H1 (cell line): Measurements from ENCODE around the gene RAG2. TPM values are rescaled to one million over a fixed set of nuclear protein-coding genes. Genes with fewer than 3 reads are reported as not detected.

Experiments
- CTCF ChIA-PET: fragments of 300-600 bp; sonication (Branson Sonifier 250); formaldehyde crosslinking; loops from one replicate; lab custom pipeline; 2021; ENCODE audit not compliant: partially characterized antibody; lab: Charles Lee
- POLR2A ChIA-PET: fragments of 300-600 bp; sonication (Branson Sonifier 250); formaldehyde crosslinking; loops from one replicate; lab custom pipeline; 2021; ENCODE audit warnings: inconsistent platforms; ENCODE audit not compliant: partially characterized antibody; lab: Charles Lee
- DNase-seq, 2 experiments: peaks; one replicate each; pipeline versions ENCODE4 v3.0.0 to v3.0.0-alpha.2; 2010 to 2022; ENCODE audit warnings: low spot score in 2 of 2, low read depth in 1 of 2, mixed read lengths in 1 of 2
- FAIRE-seq: peaks from 2 replicates; lab custom pipeline; 2011; peaks lifted over from hg19 to GRCh38; lab: Jason Lieb, UNC
- H2AFZ ChIP-seq: 2 replicates; pipeline ENCODE4 v1.8.1; 2012; ENCODE audit warnings: low read length, inconsistent platforms
- H2AK5ac ChIP-seq: 2 replicates; pipeline ENCODE4 v1.6.1; 2013; ENCODE audit warnings: low read depth, low read length
- H2BK120ac ChIP-seq: replicated peaks from 2 replicates; pipeline ENCODE3; 2013; ENCODE audit warnings: low read depth, low read length, inconsistent platforms
- H2BK12ac ChIP-seq: 2 replicates; pipeline ENCODE4 v1.6.1; 2013; ENCODE audit warnings: low read depth, low read length
- H2BK15ac ChIP-seq: 2 replicates; pipeline ENCODE4 v1.6.1; 2013; ENCODE audit warnings: low read length
- H2BK20ac ChIP-seq: 2 replicates; pipeline ENCODE4 v1.6.1; 2013; ENCODE audit warnings: low read length
- H2BK5ac ChIP-seq: 2 replicates; pipeline ENCODE4 v1.6.1; 2013; ENCODE audit warnings: low read depth, low read length
- H3K14ac ChIP-seq: 2 replicates; pipeline ENCODE4 v1.6.1; 2013; ENCODE audit warnings: inconsistent platforms; ENCODE audit not compliant: insufficient read length
- H3K18ac ChIP-seq: 2 replicates; pipeline ENCODE4 v1.6.1; 2013; ENCODE audit warnings: low read length; ENCODE audit errors: extremely low read depth
- H3K23ac ChIP-seq: 2 replicates; pipeline ENCODE4 v1.6.1; 2013; ENCODE audit warnings: inconsistent platforms; ENCODE audit not compliant: insufficient read length
- H3K23me2 ChIP-seq: 2 replicates; pipeline ENCODE4 v1.6.1; 2013; ENCODE audit warnings: low read depth, low read length
- H3K27ac ChIP-seq: 2 replicates; pipeline ENCODE4 v1.6.1; 2011; ENCODE audit warnings: low read depth, low read length, inconsistent platforms
- H3K27me3 ChIP-seq, 4 experiments: replicated peaks in 1 of 4; 1 replicate in 1 of 4; 2 replicates in 3 of 4; pipeline versions ENCODE4 v1.6.1 to v1.8.1; 2011 to 2013; ENCODE audit warnings: low read length in 3 of 4, mild to moderate bottlenecking in 3 of 4, inconsistent platforms in 2 of 4, mixed read lengths in 2 of 4, moderate library complexity in 1 of 4; ENCODE audit not compliant: control insufficient read depth in 3 of 4, insufficient read depth in 3 of 4; ENCODE audit errors: extremely low read depth in 1 of 4
- H3K36me3 ChIP-seq, 4 experiments: 2 replicates each; pipeline versions ENCODE4 v1.6.1 to v1.8.1; 2011 to 2013; ENCODE audit warnings: mild to moderate bottlenecking in 4 of 4, low read length in 3 of 4, moderate library complexity in 2 of 4, control low read depth in 1 of 4, inconsistent platforms in 1 of 4; ENCODE audit not compliant: insufficient read depth in 4 of 4, control insufficient read depth in 2 of 4
- H3K4ac ChIP-seq: replicated peaks from 2 replicates; pipeline ENCODE3; 2013; ENCODE audit warnings: low read length, low read depth, mixed read lengths, inconsistent platforms; ENCODE audit not compliant: insufficient read length
- H3K4me1 ChIP-seq, 4 experiments: replicated peaks in 1 of 4; 1 replicate in 1 of 4; 2 replicates in 3 of 4; pipeline versions ENCODE4 v1.6.1 to v1.8.1; 2011 to 2013; ENCODE audit warnings: low read length in 3 of 4, inconsistent platforms in 2 of 4, mixed read lengths in 1 of 4; ENCODE audit not compliant: insufficient read depth in 4 of 4, control insufficient read depth in 3 of 4
- H3K4me2 ChIP-seq, 2 experiments: 2 replicates each; pipeline versions ENCODE4 v1.6.1 to v1.8.1; 2011 to 2013; ENCODE audit warnings: low read depth in 2 of 2, low read length in 2 of 2, control low read depth in 1 of 2, inconsistent platforms in 1 of 2, mild to moderate bottlenecking in 1 of 2; ENCODE audit not compliant: insufficient read depth in 1 of 2
- H3K4me3 ChIP-seq, 4 experiments: fragments of 200-600, 300-600 bp in 1 of 4; sonication (generic), shearing (Covaris generic), sonication (Bioruptor Twin) in 1 of 4; 2 replicates each; pipeline versions ENCODE4 v1.5.1 to v1.8.1; 2011 to 2016; ENCODE audit warnings: low read length in 4 of 4, low read depth in 3 of 4, control low read depth in 2 of 4, inconsistent platforms in 2 of 4, mild to moderate bottlenecking in 2 of 4, mixed read lengths in 1 of 4, moderate library complexity in 1 of 4; ENCODE audit not compliant: insufficient read depth in 2 of 4; ENCODE audit errors: extremely low read depth in 1 of 4
- H3K56ac ChIP-seq: replicated peaks from 2 replicates; pipeline ENCODE3; 2013; ENCODE audit warnings: low read depth, mild to moderate bottlenecking, mixed read lengths, low read length, inconsistent platforms; ENCODE audit not compliant: insufficient read length
- H3K79me1 ChIP-seq: 2 replicates; pipeline ENCODE4 v1.6.1; 2013; ENCODE audit warnings: low read depth, low read length, control low read depth
- H3K79me2 ChIP-seq, 2 experiments: 2 replicates each; pipeline versions ENCODE4 v1.6.1 to v1.8.1; 2012 to 2013; ENCODE audit warnings: low read length in 2 of 2, mild to moderate bottlenecking in 2 of 2, inconsistent platforms in 1 of 2; ENCODE audit not compliant: insufficient read depth in 2 of 2, control insufficient read depth in 1 of 2
- H3K9ac ChIP-seq, 4 experiments: replicated peaks in 1 of 4; 1 replicate in 1 of 4; 2 replicates in 3 of 4; pipeline versions ENCODE4 v1.6.1 to v1.8.1; 2011 to 2013; ENCODE audit warnings: low read depth in 3 of 4, low read length in 3 of 4, control low read depth in 2 of 4, mild to moderate bottlenecking in 2 of 4, moderate library complexity in 2 of 4, inconsistent platforms in 1 of 4; ENCODE audit errors: extremely low read depth in 1 of 4
- H3K9me3 ChIP-seq, 2 experiments: 2 replicates each; pipeline versions ENCODE4 v1.6.1 to v1.8.1; 2012 to 2013; ENCODE audit warnings: mild to moderate bottlenecking in 2 of 2, moderate library complexity in 2 of 2, control low read depth in 1 of 2, inconsistent platforms in 1 of 2, low read depth in 1 of 2, low read length in 1 of 2, mixed read lengths in 1 of 2; ENCODE audit not compliant: insufficient read depth in 2 of 2
- H4K20me1 ChIP-seq, 2 experiments: replicated peaks in 1 of 2; 2 replicates each; pipeline versions ENCODE3 to v1.8.1; 2011 to 2013; ENCODE audit warnings: inconsistent platforms in 2 of 2, low read length in 2 of 2, mild to moderate bottlenecking in 1 of 2; ENCODE audit not compliant: insufficient read depth in 2 of 2, control insufficient read depth in 1 of 2
- H4K5ac ChIP-seq: 2 replicates; pipeline ENCODE4 v1.6.1; 2013; ENCODE audit warnings: low read length, low read depth, mixed read lengths, inconsistent platforms; ENCODE audit not compliant: insufficient read length
- H4K8ac ChIP-seq: 2 replicates; pipeline ENCODE4 v1.8.0; 2013; ENCODE audit warnings: mild to moderate bottlenecking, moderate library complexity, low read length, inconsistent platforms; ENCODE audit not compliant: insufficient read depth; ENCODE audit errors: extremely low read depth
- H4K91ac ChIP-seq: replicated peaks from 2 replicates; pipeline ENCODE3; 2013; ENCODE audit warnings: low read length, mixed read lengths, inconsistent platforms; ENCODE audit not compliant: insufficient read length
- TAF1 ChIP-seq: IDR thresholded peaks from 2 replicates; pipeline ENCODE4 v1.6.1; 2011; ENCODE audit warnings: mild to moderate bottlenecking, low read depth, low read length
- polyA plus RNA-seq, 7 experiments: library from polyadenylated mRNA; depleted of rRNA in 3 of 7; stranded (reverse) in 5 of 7; unstranded in 2 of 7; fragments of >200 nt in 5 of 7; fragments of 200-250 nt in 2 of 7; gene quantifications; 1 replicate in 5 of 7; 2 replicates in 1 of 7; 4 replicates in 1 of 7; pipeline versions ENCODE4 v1.2.1 to v1.2.3, GENCODE V29; 2011 to 2013; ENCODE audit warnings: missing spikeins in 2 of 7, mixed read lengths in 2 of 7
- total RNA-seq: library from RNA; stranded (reverse); fragmentation: NEBNext Ultra II Directional; extraction: Animal tissue kit (Norgen Biotek cat#: 25700); gene quantifications from 2 replicates; pipeline ENCODE4 v1.2.1, GENCODE V29; 2021
- TF ChIP-seq, protein P1 (sequence below), 3 experiments: IDR thresholded peaks; 1 replicate in 2 of 3; 2 replicates in 1 of 3; pipeline versions ENCODE4 v1.5.1 to v1.6.1; 2011; ENCODE audit warnings: low read length in 3 of 3, mild to moderate bottlenecking in 3 of 3, inconsistent platforms in 2 of 3, low read depth in 1 of 3, moderate library complexity in 1 of 3; ENCODE audit not compliant: insufficient read depth in 1 of 3; ENCODE audit errors: control extremely low read depth in 1 of 3

RAG2 gene
- total and polyA plus RNA-seq, 2 of the 8 experiments (the other 6 are each of a cell fraction or from before 2014, with no cell fraction given) = not detected

DNA sequence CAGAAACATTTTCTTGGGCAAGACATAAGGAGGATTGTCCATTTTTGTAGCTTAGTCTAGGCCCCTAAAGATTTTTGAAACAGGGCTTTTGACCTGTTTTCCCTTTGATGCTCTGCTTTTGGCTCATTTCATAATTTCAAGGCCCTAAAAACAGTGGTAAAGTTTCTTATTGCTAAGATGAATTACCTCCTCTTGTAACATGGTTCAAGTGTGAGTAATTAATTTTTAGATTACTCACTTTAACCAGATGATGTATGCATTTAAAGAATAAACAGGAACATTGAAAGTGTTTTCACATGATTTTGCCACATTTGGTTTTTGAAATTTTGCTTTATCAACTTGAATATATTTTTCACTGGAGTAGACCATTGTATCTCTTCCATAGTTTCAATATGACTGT is 1.2 kb downstream of the RAG2 start:
- H2BK20ac ChIP-seq = no peak overlapping the region
- no peak overlapping the region for H2BK12ac ChIP-seq
- H3K4me1 ChIP-seq = no peaks in the 10 kb centered on the region; a peak in 1 of 7 replicates
- no peak overlapping the region for H4K8ac ChIP-seq
- no peak overlapping the region for H2AK5ac ChIP-seq
- H3K79me2 ChIP-seq = 0 out of 4 replicates have a peak, but pooled peaks cover 0 to 2% of the 10 kb centered on the region in 2 experiments
- H4K5ac ChIP-seq = no peak overlapping the region
- no peaks in the 10 kb centered on the region; the same call in 1 of the 2 replicates for H3K79me1 ChIP-seq
- no peak overlapping the region for H3K4me2 ChIP-seq
- H2AFZ ChIP-seq = no peak overlapping the region
- H2BK5ac ChIP-seq = no peak overlapping the region
- no peak overlapping the region for H3K56ac ChIP-seq
- no peak overlapping the region for H4K91ac ChIP-seq
- TF ChIP-seq, protein P1, sequence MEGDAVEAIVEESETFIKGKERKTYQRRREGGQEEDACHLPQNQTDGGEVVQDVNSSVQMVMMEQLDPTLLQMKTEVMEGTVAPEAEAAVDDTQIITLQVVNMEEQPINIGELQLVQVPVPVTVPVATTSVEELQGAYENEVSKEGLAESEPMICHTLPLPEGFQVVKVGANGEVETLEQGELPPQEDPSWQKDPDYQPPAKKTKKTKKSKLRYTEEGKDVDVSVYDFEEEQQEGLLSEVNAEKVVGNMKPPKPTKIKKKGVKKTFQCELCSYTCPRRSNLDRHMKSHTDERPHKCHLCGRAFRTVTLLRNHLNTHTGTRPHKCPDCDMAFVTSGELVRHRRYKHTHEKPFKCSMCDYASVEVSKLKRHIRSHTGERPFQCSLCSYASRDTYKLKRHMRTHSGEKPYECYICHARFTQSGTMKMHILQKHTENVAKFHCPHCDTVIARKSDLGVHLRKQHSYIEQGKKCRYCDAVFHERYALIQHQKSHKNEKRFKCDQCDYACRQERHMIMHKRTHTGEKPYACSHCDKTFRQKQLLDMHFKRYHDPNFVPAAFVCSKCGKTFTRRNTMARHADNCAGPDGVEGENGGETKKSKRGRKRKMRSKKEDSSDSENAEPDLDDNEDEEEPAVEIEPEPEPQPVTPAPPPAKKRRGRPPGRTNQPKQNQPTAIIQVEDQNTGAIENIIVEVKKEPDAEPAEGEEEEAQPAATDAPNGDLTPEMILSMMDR (IDR thresholded peaks at IDR 0.05; ENCODE audit: control extremely low read depth in 1 of 3, insufficient read depth in 1 of 3, low read depth in 1 of 3, low read length in 3 of 3) = no peak
- TF ChIP-seq TAF1 = no peak
- H3K9me3 ChIP-seq = no peaks in the 10 kb centered on the region
- H2BK15ac ChIP-seq = no peak overlapping the region
- no peak overlapping the region for H3K27ac ChIP-seq
- H3K23ac ChIP-seq = no peak overlapping the region
- POLR2A ChIA-PET = no interaction called here
- DNase-seq (no peak), FAIRE-seq (no peak)
- H3K27me3 ChIP-seq = peaks cover 0 to 3% (median 0%) of the 10 kb centered on the region in 4 experiments; a peak in 3 of 7 replicates
- no peak overlapping the region for H2BK120ac ChIP-seq
- H3K4me3 ChIP-seq = no peak overlapping the region
- no peak overlapping the region for H3K14ac ChIP-seq
- H3K36me3 ChIP-seq = no peaks in the 10 kb centered on the region
- CTCF ChIA-PET = interaction anchor here (0.7 kb wide), 1 partner anchor 857 kb away, joined by 3 read pairs; no protein-coding TSS in a partner anchor
- H3K23me2 ChIP-seq = peaks cover 2% of the 10 kb centered on the region; the same call in 1 of the 2 replicates
- no peak overlapping the region for H3K9ac ChIP-seq
- H4K20me1 ChIP-seq = no peaks in the 10 kb centered on the region
- H3K4ac ChIP-seq = no peak overlapping the region
- no peak overlapping the region for H3K18ac ChIP-seq
